Esophagus muscularis mucosa (tissue), 4 donors: Measurements from ENCODE around the gene LTBP1. TPM values are rescaled to one million over a fixed set of nuclear protein-coding genes. Genes with fewer than 3 reads are reported as not detected.

ENCODE experiments used
- DNase-seq: peaks from one replicate; pipeline ENCODE4 v3.0.0-alpha.2; 2017; ENCODE audit errors: extremely low spot score
- H3K27ac ChIP-seq, 4 donors: fragments of 200-600 bp; sonication (generic); replicated peaks in 1 of 4; 1 replicate in 3 of 4; 2 replicates in 1 of 4; pipeline ENCODE4 v1.5.1; 2016 to 2019; ENCODE audit warnings: mild to moderate bottlenecking in 1 of 4
- H3K27me3 ChIP-seq, 4 donors: fragments of 200-600 bp; sonication (generic); one replicate each; pipeline versions ENCODE4 v1.5.1 to v1.6.0; 2016 to 2019
- H3K36me3 ChIP-seq, 4 donors: fragments of 200-600 bp; sonication (generic); one replicate each; pipeline ENCODE4 v1.5.1; 2016 to 2019
- H3K4me1 ChIP-seq, 4 donors: fragments of 200-600 bp; sonication (generic); one replicate each; pipeline ENCODE4 v1.5.1; 2016 to 2019
- H3K4me3 ChIP-seq, 4 donors: fragments of 200-600 bp; sonication (generic); 1 replicate in 2 of 4; 2 replicates in 2 of 4; pipeline ENCODE4 v1.5.1; 2016 to 2019; ENCODE audit warnings: mild to moderate bottlenecking in 4 of 4, moderate library complexity in 1 of 4
- H3K9me3 ChIP-seq, 4 donors: fragments of 200-600 bp; sonication (generic); 1 replicate in 3 of 4; 2 replicates in 1 of 4; pipeline ENCODE4 v1.5.1; 2016 to 2019
- CTCF ChIP-seq, 3 experiments: fragments of 200-600 bp in 2 of 3; fragments of 450-650 bp in 1 of 3; sonication (generic) in 2 of 3; IDR thresholded peaks; one replicate each; pipeline ENCODE4 v1.5.1; 2017 to 2019; ENCODE audit warnings: antibody characterized with exemption in 3 of 3, mild to moderate bottlenecking in 2 of 3, moderate library complexity in 1 of 3
- EP300 ChIP-seq: sonication (generic); formaldehyde crosslinking; IDR thresholded peaks from one replicate; pipeline ENCODE4 v1.6.1; 2017; ENCODE audit warnings: antibody characterized with exemption
- POLR2A ChIP-seq: fragments of 450-650 bp; IDR thresholded peaks from one replicate; pipeline ENCODE4 v1.6.1; 2017; ENCODE audit warnings: antibody characterized with exemption, moderate library complexity, mild to moderate bottlenecking, low read depth
- POLR2AphosphoS5 ChIP-seq, 2 donors: sonication (generic); formaldehyde crosslinking; IDR thresholded peaks; one replicate each; pipeline ENCODE4 v1.6.1; 2017; ENCODE audit warnings: antibody characterized with exemption in 2 of 2
- WGBS: methylation state at CpG from one replicate; pipeline ENCODE4 v1.1.5; 2018; 5-methylcytosine and 5-hydroxymethylcytosine counted together
- intact Hi-C: fragments of 100-400 bp; cut with DNase I; formaldehyde crosslinking; loops from one replicate; pipeline ENCODE4 v1.15.1; 2023
- total RNA-seq, 4 donors: library from RNA; depleted of rRNA; stranded (reverse); fragments of >200 nt; gene quantifications; one replicate each; pipeline versions ENCODE4 v1.1.0 to v1.2.1, GENCODE V29; 2016

The LTBP1 gene
- total RNA-seq, 4 donors from 2014 or later, result 254 to 465 (median 368) TPM

- intact Hi-C loops, result no loop called here
- TF ChIP-seq CTCF (IDR thresholded peaks at IDR 0.05) (no peak), POLR2A (no peak), POLR2AphosphoS5 (IDR thresholded peaks at IDR 0.05) (no peak), EP300 (no peak)
- DNase-seq, result no peak
- Histone ChIP-seq H3K4me3 (no peak overlapping the region), H3K27ac (peak overlapping the region in 2 of 4 donors; percentile 6 to 13), H3K36me3 (peaks cover 0 to 9% (median 0%) of the 10 kb centered on the region in 4 donors), H3K4me1 (peaks cover 0 to 27% (median 5%) of the 10 kb centered on the region in 4 donors), H3K9me3 (no peaks in the 10 kb centered on the region), H3K27me3 (no peaks in the 10 kb centered on the region)
- 76% methylated on average over 5 of the region's 5 CpGs for WGBS
Observed at GRCh38 chr2:33236482-33237385, 290.0 kb downstream of the LTBP1 start.

- H3K27me3 ChIP-seq, result no peaks in the 10 kb centered on the region
- no peak for TF ChIP-seq POLR2AphosphoS5 (IDR thresholded peaks at IDR 0.05)
- TF ChIP-seq EP300, result no peak
- no peak for TF ChIP-seq POLR2A
- TF ChIP-seq CTCF (IDR thresholded peaks at IDR 0.05), result no peak
- WGBS, result 63% methylated on average over 2 of the region's 2 CpGs
- DNase-seq, result no peak
- H3K9me3 ChIP-seq, result no peaks in the 10 kb centered on the region
- peaks cover 0 to 35% (median 10%) of the 10 kb centered on the region in 4 donors for H3K4me1 ChIP-seq
- peak overlapping the region; percentile 13 to 44 (median 31) for H3K27ac ChIP-seq
- peaks cover 0 to 9% (median 0%) of the 10 kb centered on the region in 4 donors for H3K36me3 ChIP-seq
- intact Hi-C loops, result no loop called here
- no peak overlapping the region for H3K4me3 ChIP-seq
Observed at GRCh38 chr2:33238111-33238510, 291.4 kb downstream of the LTBP1 start.

- intact Hi-C loops, result no loop called here
- TF ChIP-seq POLR2A, result no peak
- TF ChIP-seq EP300, result no peak
- no peak for TF ChIP-seq CTCF (IDR thresholded peaks at IDR 0.05)
- no peak for TF ChIP-seq POLR2AphosphoS5 (IDR thresholded peaks at IDR 0.05)
- Histone ChIP-seq H3K9me3 (no peaks in the 10 kb centered on the region), H3K4me3 (no peak overlapping the region), H3K4me1 (peaks cover 0 to 35% (median 10%) of the 10 kb centered on the region in 4 donors), H3K27ac (no peak overlapping the region), H3K36me3 (peaks cover 0 to 7% (median 0%) of the 10 kb centered on the region in 4 donors), H3K27me3 (no peaks in the 10 kb centered on the region)
- DNase-seq, result no peak
- WGBS, result 61% methylated on average over 4 of the region's 4 CpGs
Observed at GRCh38 chr2:33240178-33240577, 293.4 kb downstream of the LTBP1 start.

- Histone ChIP-seq H3K27me3 (no peaks in the 10 kb centered on the region), H3K4me1 (peaks cover 0 to 41% (median 11%) of the 10 kb centered on the region in 4 donors), H3K4me3 (no peak overlapping the region), H3K9me3 (no peaks in the 10 kb centered on the region), H3K27ac (no peak overlapping the region), H3K36me3 (peaks cover 0 to 8% (median 0%) of the 10 kb centered on the region in 4 donors)
- no peak for DNase-seq
- TF ChIP-seq EP300 (no peak), POLR2A (no peak), POLR2AphosphoS5 (IDR thresholded peaks at IDR 0.05) (no peak), CTCF (IDR thresholded peaks at IDR 0.05) (no peak)
- intact Hi-C loops, result no loop called here
- 73% methylated on average over 5 of the region's 5 CpGs for WGBS
Observed at GRCh38 chr2:33241072-33241471, 294.3 kb downstream of the LTBP1 start.
